Measurements from ENCODE around the gene CERS6.
A peak's percentile ranks its signal among the peaks of the same experiment; 100 is the strongest.
"Not testable (repeated sequence)": the region's sequence is repeated elsewhere in the genome, so short reads cannot be mapped to it uniquely, and the experiment has no call there.

The CERS6 gene, protein sequence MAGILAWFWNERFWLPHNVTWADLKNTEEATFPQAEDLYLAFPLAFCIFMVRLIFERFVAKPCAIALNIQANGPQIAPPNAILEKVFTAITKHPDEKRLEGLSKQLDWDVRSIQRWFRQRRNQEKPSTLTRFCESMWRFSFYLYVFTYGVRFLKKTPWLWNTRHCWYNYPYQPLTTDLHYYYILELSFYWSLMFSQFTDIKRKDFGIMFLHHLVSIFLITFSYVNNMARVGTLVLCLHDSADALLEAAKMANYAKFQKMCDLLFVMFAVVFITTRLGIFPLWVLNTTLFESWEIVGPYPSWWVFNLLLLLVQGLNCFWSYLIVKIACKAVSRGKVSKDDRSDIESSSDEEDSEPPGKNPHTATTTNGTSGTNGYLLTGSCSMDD

GRCh38 chr2:168455645-168456520 is at the start of gene CERS6:
Gene CERS6 (plus strand): TSS chr2:168456272. CDS start chr2:168456449, 177 bp downstream.
- TF ChIP-seq, protein P1, sequence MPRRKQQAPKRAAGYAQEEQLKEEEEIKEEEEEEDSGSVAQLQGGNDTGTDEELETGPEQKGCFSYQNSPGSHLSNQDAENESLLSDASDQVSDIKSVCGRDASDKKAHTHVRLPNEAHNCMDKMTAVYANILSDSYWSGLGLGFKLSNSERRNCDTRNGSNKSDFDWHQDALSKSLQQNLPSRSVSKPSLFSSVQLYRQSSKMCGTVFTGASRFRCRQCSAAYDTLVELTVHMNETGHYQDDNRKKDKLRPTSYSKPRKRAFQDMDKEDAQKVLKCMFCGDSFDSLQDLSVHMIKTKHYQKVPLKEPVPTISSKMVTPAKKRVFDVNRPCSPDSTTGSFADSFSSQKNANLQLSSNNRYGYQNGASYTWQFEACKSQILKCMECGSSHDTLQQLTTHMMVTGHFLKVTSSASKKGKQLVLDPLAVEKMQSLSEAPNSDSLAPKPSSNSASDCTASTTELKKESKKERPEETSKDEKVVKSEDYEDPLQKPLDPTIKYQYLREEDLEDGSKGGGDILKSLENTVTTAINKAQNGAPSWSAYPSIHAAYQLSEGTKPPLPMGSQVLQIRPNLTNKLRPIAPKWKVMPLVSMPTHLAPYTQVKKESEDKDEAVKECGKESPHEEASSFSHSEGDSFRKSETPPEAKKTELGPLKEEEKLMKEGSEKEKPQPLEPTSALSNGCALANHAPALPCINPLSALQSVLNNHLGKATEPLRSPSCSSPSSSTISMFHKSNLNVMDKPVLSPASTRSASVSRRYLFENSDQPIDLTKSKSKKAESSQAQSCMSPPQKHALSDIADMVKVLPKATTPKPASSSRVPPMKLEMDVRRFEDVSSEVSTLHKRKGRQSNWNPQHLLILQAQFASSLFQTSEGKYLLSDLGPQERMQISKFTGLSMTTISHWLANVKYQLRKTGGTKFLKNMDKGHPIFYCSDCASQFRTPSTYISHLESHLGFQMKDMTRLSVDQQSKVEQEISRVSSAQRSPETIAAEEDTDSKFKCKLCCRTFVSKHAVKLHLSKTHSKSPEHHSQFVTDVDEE (CRISPR knock-in tag; IDR thresholded peaks at IDR 0.05): 0 out of 2 replicates have a peak, but pooled peaks have one; percentile 42
- no peak for TF ChIP-seq OSR1 (CRISPR knock-in tag; IDR thresholded peaks at IDR 0.05)
- TF ChIP-seq PPARA (CRISPR knock-in tag; IDR thresholded peaks at IDR 0.05; ENCODE audit: borderline replicate concordance): no peak
- no peak for TF ChIP-seq BACH2 (CRISPR knock-in tag; IDR thresholded peaks at IDR 0.05; ENCODE audit: borderline replicate concordance)
- peak; percentile 97 for ATAC-seq

DNA sequence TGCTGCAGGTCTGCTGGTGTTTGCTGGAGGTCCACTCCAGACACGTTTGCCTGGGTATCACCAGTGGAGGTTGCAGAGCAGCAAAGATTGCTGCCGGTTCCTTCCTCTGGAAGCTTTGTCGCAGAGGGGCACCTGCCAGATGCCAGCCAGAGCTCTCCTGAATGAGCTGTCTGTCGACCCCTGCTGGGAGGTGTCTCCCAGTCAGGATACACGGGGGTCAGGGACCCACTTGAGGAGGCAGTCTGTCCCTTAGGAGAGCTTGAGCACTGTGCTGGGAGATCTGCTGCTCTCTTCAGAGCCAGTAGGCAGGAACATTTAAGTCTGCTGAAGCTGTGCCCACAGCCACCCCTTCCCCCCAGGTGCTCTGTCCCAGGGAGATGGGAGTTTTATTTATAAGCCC is 43.8 kb upstream of the CERS6 start:
- not testable (repeated sequence) for ATAC-seq

- ATAC-seq: not testable (repeated sequence)
Measured at GRCh38 chr2:168413101-168413500, 43.0 kb upstream of the CERS6 start.

DNA sequence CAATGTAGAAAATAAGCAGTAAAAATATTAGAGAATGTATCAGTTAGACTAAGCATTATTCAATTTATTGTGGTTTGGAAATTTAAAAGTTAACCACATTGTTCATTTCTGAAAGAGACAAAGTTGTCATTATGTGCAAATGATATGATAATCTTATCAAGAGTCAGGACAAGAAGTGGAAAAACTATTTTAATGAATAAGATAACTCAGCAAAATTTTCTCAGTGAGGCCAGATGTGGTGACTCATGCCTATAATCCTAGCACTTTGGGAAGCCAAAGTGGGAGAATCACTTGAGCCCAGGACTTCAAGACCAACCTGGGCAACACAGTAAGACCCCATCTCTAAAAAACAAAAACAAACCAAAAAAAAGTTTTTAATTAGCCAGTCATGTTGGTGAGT is 39.5 kb upstream of the CERS6 start:
- no peak for TF ChIP-seq PPARA (CRISPR knock-in tag; IDR thresholded peaks at IDR 0.05; ENCODE audit: borderline replicate concordance)
- peak; percentile 64 for TF ChIP-seq ISL1 (CRISPR knock-in tag; IDR thresholded peaks at IDR 0.05)
- no peak for ATAC-seq

GRCh38 chr2:168422584-168422983 is 33.5 kb upstream of the CERS6 start:
- TF ChIP-seq, protein P2, sequence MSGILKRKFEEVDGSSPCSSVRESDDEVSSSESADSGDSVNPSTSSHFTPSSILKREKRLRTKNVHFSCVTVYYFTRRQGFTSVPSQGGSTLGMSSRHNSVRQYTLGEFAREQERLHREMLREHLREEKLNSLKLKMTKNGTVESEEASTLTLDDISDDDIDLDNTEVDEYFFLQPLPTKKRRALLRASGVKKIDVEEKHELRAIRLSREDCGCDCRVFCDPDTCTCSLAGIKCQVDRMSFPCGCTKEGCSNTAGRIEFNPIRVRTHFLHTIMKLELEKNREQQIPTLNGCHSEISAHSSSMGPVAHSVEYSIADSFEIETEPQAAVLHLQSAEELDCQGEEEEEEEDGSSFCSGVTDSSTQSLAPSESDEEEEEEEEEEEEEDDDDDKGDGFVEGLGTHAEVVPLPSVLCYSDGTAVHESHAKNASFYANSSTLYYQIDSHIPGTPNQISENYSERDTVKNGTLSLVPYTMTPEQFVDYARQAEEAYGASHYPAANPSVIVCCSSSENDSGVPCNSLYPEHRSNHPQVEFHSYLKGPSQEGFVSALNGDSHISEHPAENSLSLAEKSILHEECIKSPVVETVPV (CRISPR knock-in tag; IDR thresholded peaks at IDR 0.05): no peak
- TF ChIP-seq GLIS3 (CRISPR knock-in tag; IDR thresholded peaks at IDR 0.05) (no peak), ISL1 (CRISPR knock-in tag; IDR thresholded peaks at IDR 0.05) (no peak), ZFP3 (CRISPR knock-in tag; IDR thresholded peaks at IDR 0.05) (no peak), ZC3H10 (CRISPR knock-in tag; IDR thresholded peaks at IDR 0.05) (no peak), TCF4 (CRISPR knock-in tag; IDR thresholded peaks at IDR 0.05; ENCODE audit: borderline replicate concordance) (no peak), BACH2 (CRISPR knock-in tag; IDR thresholded peaks at IDR 0.05; ENCODE audit: borderline replicate concordance) (no peak), ZNF565 (CRISPR knock-in tag; conservative IDR thresholded peaks at IDR 0.05; ENCODE audit: low read depth) (no peak), PPARA (CRISPR knock-in tag; IDR thresholded peaks at IDR 0.05; ENCODE audit: borderline replicate concordance) (no peak), RARB (CRISPR knock-in tag; IDR thresholded peaks at IDR 0.05) (no peak), ZNF70 (CRISPR knock-in tag; IDR thresholded peaks at IDR 0.05) (no peak), PATZ1 (CRISPR knock-in tag; IDR thresholded peaks at IDR 0.05; ENCODE audit: borderline replicate concordance) (no peak), OSR1 (CRISPR knock-in tag; IDR thresholded peaks at IDR 0.05) (no peak), TOX (CRISPR knock-in tag; IDR thresholded peaks at IDR 0.05; ENCODE audit: borderline replicate concordance) (no peak), ESRRG (CRISPR knock-in tag; IDR thresholded peaks at IDR 0.05) (no peak), CSDC2 (CRISPR knock-in tag; IDR thresholded peaks at IDR 0.05) (no peak)
- TF ChIP-seq, protein P1 (CRISPR knock-in tag; IDR thresholded peaks at IDR 0.05): no peak
- TF ChIP-seq, protein P3, sequence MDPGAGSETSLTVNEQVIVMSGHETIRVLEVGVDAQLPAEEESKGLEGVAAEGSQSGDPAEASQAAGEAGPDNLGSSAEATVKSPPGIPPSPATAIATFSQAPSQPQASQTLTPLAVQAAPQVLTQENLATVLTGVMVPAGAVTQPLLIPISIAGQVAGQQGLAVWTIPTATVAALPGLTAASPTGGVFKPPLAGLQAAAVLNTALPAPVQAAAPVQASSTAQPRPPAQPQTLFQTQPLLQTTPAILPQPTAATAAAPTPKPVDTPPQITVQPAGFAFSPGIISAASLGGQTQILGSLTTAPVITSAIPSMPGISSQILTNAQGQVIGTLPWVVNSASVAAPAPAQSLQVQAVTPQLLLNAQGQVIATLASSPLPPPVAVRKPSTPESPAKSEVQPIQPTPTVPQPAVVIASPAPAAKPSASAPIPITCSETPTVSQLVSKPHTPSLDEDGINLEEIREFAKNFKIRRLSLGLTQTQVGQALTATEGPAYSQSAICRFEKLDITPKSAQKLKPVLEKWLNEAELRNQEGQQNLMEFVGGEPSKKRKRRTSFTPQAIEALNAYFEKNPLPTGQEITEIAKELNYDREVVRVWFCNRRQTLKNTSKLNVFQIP (CRISPR knock-in tag; IDR thresholded peaks at IDR 0.05; ENCODE audit: borderline replicate concordance, low read depth): no peak
- TF ChIP-seq, protein P4, sequence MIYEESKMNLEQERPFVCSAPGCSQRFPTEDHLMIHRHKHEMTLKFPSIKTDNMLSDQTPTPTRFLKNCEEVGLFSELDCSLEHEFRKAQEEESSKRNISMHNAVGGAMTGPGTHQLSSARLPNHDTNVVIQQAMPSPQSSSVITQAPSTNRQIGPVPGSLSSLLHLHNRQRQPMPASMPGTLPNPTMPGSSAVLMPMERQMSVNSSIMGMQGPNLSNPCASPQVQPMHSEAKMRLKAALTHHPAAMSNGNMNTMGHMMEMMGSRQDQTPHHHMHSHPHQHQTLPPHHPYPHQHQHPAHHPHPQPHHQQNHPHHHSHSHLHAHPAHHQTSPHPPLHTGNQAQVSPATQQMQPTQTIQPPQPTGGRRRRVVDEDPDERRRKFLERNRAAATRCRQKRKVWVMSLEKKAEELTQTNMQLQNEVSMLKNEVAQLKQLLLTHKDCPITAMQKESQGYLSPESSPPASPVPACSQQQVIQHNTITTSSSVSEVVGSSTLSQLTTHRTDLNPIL (CRISPR knock-in tag; IDR thresholded peaks at IDR 0.05; ENCODE audit: low read depth): no peak
- ATAC-seq: no peak
